DOHH2 (cell line): ENCODE results near the gene WRAP73.

Source experiments
- H3F3A ChIP-seq: fragments of 200-600 bp; sonication (generic), shearing (Covaris generic); 2 replicates; pipeline ENCODE4 v1.6.0; 2016; ENCODE audit warnings: antibody characterized with exemption, mild to moderate bottlenecking; ENCODE audit not compliant: control insufficient read depth, insufficient read depth
- H3K27ac ChIP-seq: fragments of 200-600 bp; sonication (generic); 2 replicates; pipeline ENCODE4 v1.5.1; 2014; ENCODE audit warnings: low read depth, mild to moderate bottlenecking, low read length, moderate library complexity
- H3K27me3 ChIP-seq: fragments of 200-600 bp; sonication (generic); 2 replicates; pipeline ENCODE4 v1.6.1; 2014; ENCODE audit warnings: mild to moderate bottlenecking, low read length, mixed read lengths; ENCODE audit not compliant: control insufficient read depth
- H3K36me3 ChIP-seq: fragments of 200-600 bp; sonication (generic); 2 replicates; pipeline ENCODE4 v1.6.1; 2014; ENCODE audit warnings: mild to moderate bottlenecking, low read length, moderate library complexity, mixed read lengths; ENCODE audit not compliant: control insufficient read depth
- H3K4me1 ChIP-seq: fragments of 200-600 bp; sonication (generic); 2 replicates; pipeline ENCODE4 v1.6.1; 2014; ENCODE audit warnings: mild to moderate bottlenecking, low read length, mixed read lengths; ENCODE audit not compliant: control insufficient read depth
- H3K4me2 ChIP-seq: fragments of 200-600 bp; sonication (generic); 2 replicates; pipeline ENCODE4 v1.6.0; 2014; ENCODE audit warnings: mild to moderate bottlenecking, low read length, moderate library complexity
- H3K4me3 ChIP-seq: fragments of 200-600 bp; sonication (generic); 2 replicates; pipeline ENCODE4 v1.5.1; 2014; ENCODE audit warnings: mild to moderate bottlenecking, low read length, mixed read lengths
- H3K79me2 ChIP-seq: fragments of 200-600 bp; sonication (generic); 2 replicates; pipeline ENCODE4 v1.6.1; 2014; ENCODE audit warnings: mild to moderate bottlenecking, low read length, mixed read lengths; ENCODE audit not compliant: control insufficient read depth
- H3K9me2 ChIP-seq: fragments of 200-600 bp; sonication (generic); replicated peaks from 2 replicates; pipeline ENCODE4 v1.6.1; 2014; ENCODE audit warnings: mild to moderate bottlenecking, low read length, mixed read lengths; ENCODE audit not compliant: control insufficient read depth
- H3K9me3 ChIP-seq: fragments of 200-600 bp; sonication (generic); 2 replicates; pipeline ENCODE4 v1.6.1; 2014; ENCODE audit warnings: antibody characterized with exemption, low read length, mixed read lengths; ENCODE audit not compliant: control insufficient read depth, insufficient read depth
- H4K20me1 ChIP-seq: fragments of 200-600 bp; sonication (generic); 2 replicates; pipeline ENCODE4 v1.6.0; 2014; ENCODE audit warnings: low read depth, mild to moderate bottlenecking, antibody characterized with exemption, low read length, moderate library complexity; ENCODE audit not compliant: control insufficient read depth, insufficient read depth
- EZH2phosphoT487 ChIP-seq: fragments of 200-600 bp; sonication (generic); IDR thresholded peaks from 2 replicates; pipeline ENCODE4 v1.6.1; 2017; ENCODE audit warnings: borderline replicate concordance, mild to moderate bottlenecking, antibody characterized with exemption, low read length, moderate library complexity, mixed read lengths
- TF ChIP-seq, protein P1 (sequence below): fragments of 200-600 bp; sonication (generic); IDR thresholded peaks from one replicate; pipeline ENCODE4 v1.5.1; 2014; ENCODE audit warnings: antibody characterized with exemption, mild to moderate bottlenecking, low read depth, low read length; ENCODE audit not compliant: poor library complexity, severe bottlenecking

Gene WRAP73

DNA sequence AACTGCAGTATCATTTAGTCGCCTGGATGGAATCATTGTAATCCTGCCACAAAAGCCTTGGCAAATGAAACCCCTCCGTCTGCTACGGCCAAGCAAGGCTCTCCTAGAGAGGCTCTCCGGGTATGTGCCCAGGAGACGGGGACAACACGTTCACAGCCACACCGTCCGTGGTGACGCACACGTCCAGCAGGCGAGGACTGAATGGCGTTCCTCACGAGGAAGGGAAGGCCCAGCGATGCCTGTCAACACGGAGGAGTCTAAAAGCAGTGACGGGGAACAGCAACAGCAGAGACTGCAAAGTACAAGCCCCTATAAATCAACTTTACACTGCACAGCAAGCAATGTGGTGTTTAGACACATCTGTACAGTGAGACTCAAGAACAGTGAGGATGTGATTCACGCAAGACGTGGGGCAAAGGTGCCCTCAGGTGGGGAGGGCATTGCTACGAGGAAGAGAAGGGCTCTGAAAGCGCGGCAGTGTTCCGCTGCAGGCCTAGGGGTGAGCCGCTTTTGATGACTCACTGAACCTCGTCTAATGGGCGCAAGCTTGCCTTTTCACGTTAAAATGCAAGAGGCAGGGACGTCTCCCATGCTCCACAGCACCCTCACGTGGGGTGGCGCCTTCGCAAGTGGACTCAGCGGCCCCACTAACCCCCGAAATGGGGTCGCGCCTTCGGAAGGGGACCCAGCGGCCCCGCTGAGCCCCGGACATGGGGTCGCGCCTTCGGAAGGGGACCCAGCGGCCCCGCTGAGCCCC lies 6.8 kb downstream of the WRAP73 start:
- H3K9me2 ChIP-seq: no peaks in the 10 kb centered on the region
- H3K4me2 ChIP-seq: no peak overlapping the region
- no peaks in the 10 kb centered on the region for H4K20me1 ChIP-seq
- no peaks in the 10 kb centered on the region for H3K9me3 ChIP-seq
- H3F3A ChIP-seq: peaks cover 4% of the 10 kb centered on the region; the same call in 1 of the 2 replicates
- TF ChIP-seq, protein P1, sequence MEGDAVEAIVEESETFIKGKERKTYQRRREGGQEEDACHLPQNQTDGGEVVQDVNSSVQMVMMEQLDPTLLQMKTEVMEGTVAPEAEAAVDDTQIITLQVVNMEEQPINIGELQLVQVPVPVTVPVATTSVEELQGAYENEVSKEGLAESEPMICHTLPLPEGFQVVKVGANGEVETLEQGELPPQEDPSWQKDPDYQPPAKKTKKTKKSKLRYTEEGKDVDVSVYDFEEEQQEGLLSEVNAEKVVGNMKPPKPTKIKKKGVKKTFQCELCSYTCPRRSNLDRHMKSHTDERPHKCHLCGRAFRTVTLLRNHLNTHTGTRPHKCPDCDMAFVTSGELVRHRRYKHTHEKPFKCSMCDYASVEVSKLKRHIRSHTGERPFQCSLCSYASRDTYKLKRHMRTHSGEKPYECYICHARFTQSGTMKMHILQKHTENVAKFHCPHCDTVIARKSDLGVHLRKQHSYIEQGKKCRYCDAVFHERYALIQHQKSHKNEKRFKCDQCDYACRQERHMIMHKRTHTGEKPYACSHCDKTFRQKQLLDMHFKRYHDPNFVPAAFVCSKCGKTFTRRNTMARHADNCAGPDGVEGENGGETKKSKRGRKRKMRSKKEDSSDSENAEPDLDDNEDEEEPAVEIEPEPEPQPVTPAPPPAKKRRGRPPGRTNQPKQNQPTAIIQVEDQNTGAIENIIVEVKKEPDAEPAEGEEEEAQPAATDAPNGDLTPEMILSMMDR: no peak
- no peak for TF ChIP-seq EZH2phosphoT487
- no peaks in the 10 kb centered on the region; the same call in 1 of the 2 replicates for H3K4me1 ChIP-seq
- H3K36me3 ChIP-seq: peaks cover 52% of the 10 kb centered on the region
- H3K4me3 ChIP-seq: no peak overlapping the region
- H3K27me3 ChIP-seq: no peaks in the 10 kb centered on the region
- H3K79me2 ChIP-seq: no peaks in the 10 kb centered on the region; the same call in 1 of the 2 replicates
- no peak overlapping the region for H3K27ac ChIP-seq

DNA sequence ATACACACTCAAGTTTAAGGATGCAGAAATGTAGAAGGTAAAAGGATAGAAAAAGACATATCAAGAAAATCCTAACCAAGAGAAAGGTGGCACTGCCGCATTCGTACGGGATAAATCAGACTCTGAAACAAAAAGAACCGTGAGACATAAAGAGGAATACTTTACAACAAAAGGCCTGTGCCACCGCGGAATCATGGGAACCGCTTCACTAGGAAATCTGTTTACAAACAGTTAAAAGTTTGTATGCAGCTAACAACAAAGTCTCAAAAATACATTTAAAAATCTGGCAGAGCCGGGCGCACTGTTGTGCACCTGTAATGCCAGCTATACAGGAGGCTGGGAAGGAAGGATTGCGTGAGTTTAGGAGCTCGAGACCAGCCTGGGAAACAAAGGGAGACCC lies 8.1 kb downstream of the WRAP73 start:
- no peak overlapping the region for H3K27ac ChIP-seq
- no peak overlapping the region for H3K4me3 ChIP-seq
- H3K4me2 ChIP-seq: no peak overlapping the region
- H3F3A ChIP-seq: no peaks in the 10 kb centered on the region
- H3K27me3 ChIP-seq: no peaks in the 10 kb centered on the region
- H3K9me3 ChIP-seq: no peaks in the 10 kb centered on the region
- TF ChIP-seq, protein P1: no peak
- TF ChIP-seq EZH2phosphoT487: no peak
- H4K20me1 ChIP-seq: no peaks in the 10 kb centered on the region
- H3K4me1 ChIP-seq: no peaks in the 10 kb centered on the region
- no peaks in the 10 kb centered on the region for H3K9me2 ChIP-seq
- peaks cover 51% of the 10 kb centered on the region for H3K36me3 ChIP-seq
- H3K79me2 ChIP-seq: no peaks in the 10 kb centered on the region

DNA sequence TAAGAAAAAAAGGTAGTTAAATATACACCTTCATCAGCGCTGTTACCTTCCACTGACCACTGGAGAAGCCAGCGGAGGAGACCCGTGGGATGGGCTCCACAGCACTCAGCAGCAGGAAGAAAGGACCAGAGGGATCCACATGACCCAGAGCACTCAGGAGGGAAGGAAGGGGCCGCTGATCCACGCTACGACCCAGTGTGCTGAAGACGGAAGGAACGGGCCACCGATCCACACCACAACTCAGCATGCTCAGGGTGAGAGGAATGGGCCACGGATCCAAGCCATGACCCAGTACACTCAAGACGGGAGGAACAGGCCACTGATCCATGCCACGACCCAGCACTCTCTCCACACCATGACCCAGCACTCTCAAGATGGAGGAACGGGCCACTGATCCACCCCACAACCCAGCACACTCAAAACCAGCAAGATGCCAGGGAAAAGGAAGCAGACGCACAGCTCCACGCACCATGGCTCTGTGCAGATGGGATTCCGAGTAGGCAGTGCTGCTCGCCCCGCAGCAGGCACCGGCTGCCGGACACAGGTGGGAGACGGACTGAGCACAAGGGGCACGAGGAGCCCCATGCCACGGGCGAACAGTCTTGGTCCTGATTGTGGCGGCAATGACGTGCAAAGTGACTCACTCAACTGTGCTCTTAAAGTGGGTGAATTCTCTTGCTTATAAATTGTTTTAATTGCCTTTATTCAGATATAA lies 8.7 kb downstream of the WRAP73 start:
- Histone ChIP-seq H3K9me3 (no peaks in the 10 kb centered on the region), H3K4me2 (no peak overlapping the region), H3K9me2 (no peaks in the 10 kb centered on the region), H3K27me3 (no peaks in the 10 kb centered on the region), H4K20me1 (no peaks in the 10 kb centered on the region), H3K4me3 (no peak overlapping the region), H3K36me3 (peaks cover 50% of the 10 kb centered on the region), H3K27ac (no peak overlapping the region), H3K79me2 (no peaks in the 10 kb centered on the region), H3K4me1 (no peaks in the 10 kb centered on the region), H3F3A (no peaks in the 10 kb centered on the region)
- TF ChIP-seq EZH2phosphoT487: no peak
- TF ChIP-seq, protein P1: no peak
